Breast epithelium (tissue), 3 donors: ENCODE data around the gene IGF1.

Experiments used
- CTCF ChIP-seq, 3 donors: fragments of 450-650 bp; IDR thresholded peaks; one replicate each; pipeline ENCODE4 v1.5.1; 2016 to 2017; ENCODE audit warnings: antibody characterized with exemption in 3 of 3, mild to moderate bottlenecking in 3 of 3, moderate library complexity in 3 of 3
- POLR2A ChIP-seq: fragments of 450-650 bp; IDR thresholded peaks from one replicate; pipeline ENCODE4 v1.6.1; 2016; ENCODE audit warnings: antibody characterized with exemption, mild to moderate bottlenecking, moderate library complexity

DNA sequence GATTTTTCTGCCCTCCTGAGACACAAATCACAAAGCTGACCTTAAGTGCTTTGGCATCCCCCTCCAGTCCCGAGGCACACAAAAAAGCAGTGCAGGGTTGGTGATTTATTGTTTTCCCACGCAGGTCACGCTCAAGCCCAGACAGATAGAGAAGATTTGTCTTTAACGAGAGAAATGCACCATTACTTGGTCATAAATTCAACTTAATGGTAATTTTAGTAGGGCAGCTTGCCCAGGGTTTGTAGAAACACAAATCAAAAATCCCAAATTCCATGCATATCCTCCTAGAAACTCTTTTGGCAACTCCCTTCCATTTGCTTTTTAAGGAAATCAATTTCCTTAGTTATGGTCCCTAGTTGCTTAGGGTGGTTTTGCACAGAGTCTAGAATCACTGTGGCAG, 132.6 kb downstream of the IGF1 start:
- no peak for TF ChIP-seq POLR2A
- TF ChIP-seq CTCF (IDR thresholded peaks at IDR 0.05) = no peak
